Measurements from ENCODE around the gene SSBP3. TPM values are rescaled to one million over a fixed set of nuclear protein-coding genes. Genes with fewer than 3 reads are reported as not detected.

SSBP3 gene
- total and polyA plus RNA-seq, 2 of the 13 experiments (the other 11 are each of a cell fraction or from before 2014, with no cell fraction given) = 8.5 to 17.6 TPM

DNA sequence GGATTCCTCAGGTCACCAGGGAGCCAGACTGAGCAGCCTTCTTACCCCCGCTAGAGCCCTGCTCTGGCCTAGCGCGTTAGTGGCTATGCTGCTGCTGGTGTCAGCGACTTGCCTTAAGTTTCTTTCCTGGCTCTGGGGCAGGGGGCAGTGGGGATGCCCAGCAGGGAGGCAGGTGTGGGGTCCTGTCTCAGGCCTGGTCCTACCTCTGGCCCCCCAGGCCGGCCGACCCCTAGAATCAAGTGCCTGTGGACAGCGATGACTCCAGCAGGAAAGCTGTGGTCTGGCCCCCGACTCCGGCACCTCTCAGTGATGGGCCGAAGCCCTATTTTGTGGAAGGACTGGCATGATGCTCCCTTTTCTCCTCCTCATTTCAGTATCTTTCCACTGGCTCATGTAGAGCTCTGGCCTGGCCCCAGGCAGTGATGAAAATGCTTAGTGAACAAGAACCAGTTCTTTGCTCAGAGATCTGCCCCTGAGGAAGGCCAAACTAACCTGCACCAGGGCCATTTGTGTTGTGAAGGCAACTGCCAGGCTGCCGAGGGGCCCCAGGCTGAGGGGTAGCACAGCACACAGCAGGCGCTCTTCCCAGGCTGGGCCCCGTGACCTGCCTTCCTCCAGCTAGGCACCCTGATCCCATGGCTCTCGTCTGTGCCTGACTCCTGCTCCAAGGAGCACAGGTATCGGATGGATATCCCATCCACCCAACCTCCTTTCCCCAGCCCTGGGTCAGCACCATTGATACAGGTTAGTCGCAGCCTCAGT lies 182.6 kb downstream of the SSBP3 start:
- no peaks in the 10 kb centered on the region for H3K9me3 ChIP-seq (ENCODE audit: low read length)
- H3K4me1 ChIP-seq (ENCODE audit: insufficient read depth, low read length) = peaks cover 27% of the 10 kb centered on the region
- no peaks in the 10 kb centered on the region for H3K79me2 ChIP-seq (ENCODE audit: insufficient read depth, low read length)
- 96% methylated on average over 11 of the region's 16 CpGs for WGBS (ENCODE audit: low lambda C conversion rate)
- ChIA-PET POLR2A (interaction anchor here (2.0 kb wide), 1 partner anchor 24 kb away, joined by 8 read pairs; the partner anchor contains the start of genes CYB5RL and MRPL37), CTCF (ENCODE audit: low intra/inter-chr PET ratio, low total read pairs) (no interaction called here)
- H3K27ac ChIP-seq (ENCODE audit: extremely low read length, insufficient read depth, low read length) = no peak overlapping the region
- in situ Hi-C loops (cut with HindIII; ENCODE audit: extremely low pct_ligation_motif_present, low pct_unique_long_range_greater_than_20kb) = no loop called here
- H3K27me3 ChIP-seq (ENCODE audit: control insufficient read depth in 1 of 2, insufficient read depth in 2 of 2, low read length in 2 of 2) = no peaks in the 10 kb centered on the region
- H3K4me2 ChIP-seq (ENCODE audit: low read depth, low read length) = no peak overlapping the region
- no peak overlapping the region for H3K4me3 ChIP-seq (replicated peaks in 1 of 3; ENCODE audit: insufficient read depth in 1 of 3, low read depth in 2 of 3, low read length in 3 of 3)
- H3K36me3 ChIP-seq (replicated peaks in 1 of 2; ENCODE audit: control insufficient read depth in 1 of 2, insufficient read depth in 2 of 2, low read length in 2 of 2) = peaks cover 8 to 28% of the 10 kb centered on the region in 2 experiments; a peak in 3 of 5 replicates
- ATAC-seq (no peak), FAIRE-seq (no peak), DNase-seq (ENCODE audit: low spot score) (no peak)
- H2AFZ ChIP-seq (ENCODE audit: low read length) = no peak overlapping the region
- TF ChIP-seq AGO2 (optimal IDR thresholded peaks at IDR 0.05; ENCODE audit: low read depth, low read length) (peak; percentile 38), BCL6 (CRISPR knock-in tag; IDR thresholded peaks at IDR 0.05) (no peak)
- no TSS peak for BruUV-seq (replicated peaks)
- H4K20me1 ChIP-seq (ENCODE audit: insufficient read depth, low read length) = no peaks in the 10 kb centered on the region
- H3K9ac ChIP-seq (ENCODE audit: insufficient read depth, low read depth, low read length) = no peak overlapping the region
- intact Hi-C loops (cut with micrococcal nuclease; ENCODE audit: unreplicated experiment) = no loop called here

DNA sequence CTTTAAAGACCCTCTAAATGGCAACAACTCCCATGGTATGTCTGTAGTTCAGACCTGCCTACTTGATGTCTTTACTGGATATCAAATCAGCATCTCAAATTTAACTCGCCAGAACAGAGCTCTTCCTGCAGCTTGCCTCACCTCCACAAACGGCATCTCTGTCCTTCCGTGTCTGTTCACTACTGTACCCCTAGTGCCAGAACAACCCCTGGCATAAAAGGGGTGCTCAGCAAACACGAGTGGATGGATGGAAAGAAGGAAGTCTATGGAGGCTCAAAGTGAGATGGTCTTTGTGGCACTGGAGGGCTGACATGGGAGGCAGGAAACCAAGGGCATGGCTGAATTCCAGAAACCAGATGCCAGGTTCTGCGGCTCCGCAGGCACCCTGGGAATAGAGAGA lies 183.5 kb downstream of the SSBP3 start:
- FAIRE-seq = no peak

More for the DNA sequence above, 183.5 kb downstream of the SSBP3 start:
- 100% methylated on average over 6 of the region's 6 CpGs for WGBS (ENCODE audit: low lambda C conversion rate)
- Histone ChIP-seq H3K9ac (ENCODE audit: insufficient read depth, low read depth, low read length) (no peak overlapping the region), H4K20me1 (ENCODE audit: insufficient read depth, low read length) (no peaks in the 10 kb centered on the region), H3K36me3 (replicated peaks in 1 of 2; ENCODE audit: control insufficient read depth in 1 of 2, insufficient read depth in 2 of 2, low read length in 2 of 2) (peaks cover 14 to 37% of the 10 kb centered on the region in 2 experiments; a peak in 4 of 5 replicates), H3K4me1 (ENCODE audit: insufficient read depth, low read length) (peaks cover 27% of the 10 kb centered on the region), H3K27me3 (ENCODE audit: control insufficient read depth in 1 of 2, insufficient read depth in 2 of 2, low read length in 2 of 2) (no peaks in the 10 kb centered on the region), H3K4me2 (ENCODE audit: low read depth, low read length) (no peak overlapping the region), H3K9me3 (ENCODE audit: low read length) (no peaks in the 10 kb centered on the region), H2AFZ (ENCODE audit: low read length) (no peak overlapping the region), H3K79me2 (ENCODE audit: insufficient read depth, low read length) (no peaks in the 10 kb centered on the region), H3K4me3 (replicated peaks in 1 of 3; ENCODE audit: insufficient read depth in 1 of 3, low read depth in 2 of 3, low read length in 3 of 3) (no peak overlapping the region), H3K27ac (ENCODE audit: extremely low read length, insufficient read depth, low read length) (no peak overlapping the region)
- CTCF ChIA-PET (ENCODE audit: low intra/inter-chr PET ratio, low total read pairs) = no interaction called here
- intact Hi-C loops (cut with micrococcal nuclease; ENCODE audit: unreplicated experiment) = no loop called here
- no TSS peak for BruUV-seq (replicated peaks)
- no peak for ATAC-seq
- POLR2A ChIA-PET = interaction anchor here (2.0 kb wide), 1 partner anchor 23 kb away, joined by 8 read pairs; the partner anchor contains the start of genes CYB5RL and MRPL37
- in situ Hi-C loops (cut with HindIII; ENCODE audit: extremely low pct_ligation_motif_present, low pct_unique_long_range_greater_than_20kb) = no loop called here
- no peak for DNase-seq (ENCODE audit: low spot score)
- no peak for TF ChIP-seq ZNF17 (CRISPR knock-in tag; IDR thresholded peaks at IDR 0.05)
- no peak for TF ChIP-seq KMT2B (CRISPR knock-in tag; IDR thresholded peaks at IDR 0.05)
- no peak for TF ChIP-seq ARNT (IDR thresholded peaks at IDR 0.05)
- TF ChIP-seq NFIB (CRISPR knock-in tag; IDR thresholded peaks at IDR 0.05; ENCODE audit: borderline replicate concordance) = no peak
- no peak for TF ChIP-seq ARID2 (CRISPR knock-in tag; IDR thresholded peaks at IDR 0.05; ENCODE audit: borderline replicate concordance)
- no peak for TF ChIP-seq ATF7-NPFF (CRISPR knock-in tag; IDR thresholded peaks at IDR 0.05; ENCODE audit: low read depth)
